Retinal pigment epithelial cell (primary cell): Measurements from ENCODE around the gene CDH15.

ENCODE experiments used
- DNase-seq: peaks from one replicate; pipeline ENCODE4 v3.0.0-alpha.2; 2010; ENCODE audit warnings: low read depth
- H3K4me3 ChIP-seq: 2 replicates; pipeline ENCODE4 v1.5.1; 2011; ENCODE audit warnings: mild to moderate bottlenecking, low read length, control low read depth, moderate library complexity
- CTCF ChIP-seq: conservative IDR thresholded peaks from 2 replicates; pipeline ENCODE4 v1.5.1; 2011; ENCODE audit warnings: low read depth, low read length, control low read depth, inconsistent platforms

Gene CDH15

GRCh38 chr16:89175280-89176146 is 4.0 kb downstream of the CDH15 start:
- H3K4me3 ChIP-seq = no peak overlapping the region
- TF ChIP-seq CTCF = no peak
- DNase-seq = no peak

GRCh38 chr16:89176147-89176690 is 4.7 kb downstream of the CDH15 start:
- DNase-seq = no peak
- no peak for TF ChIP-seq CTCF
- H3K4me3 ChIP-seq = no peak overlapping the region

- no peak for TF ChIP-seq CTCF
- H3K4me3 ChIP-seq = no peak overlapping the region
- DNase-seq = no peak
Observed at GRCh38 chr16:89176717-89177116, 5.2 kb downstream of the CDH15 start.

GRCh38 chr16:89177501-89177900 is 6.0 kb downstream of the CDH15 start:
- H3K4me3 ChIP-seq = no peak overlapping the region
- TF ChIP-seq CTCF = no peak
- DNase-seq = no peak

- DNase-seq = no peak
- no peak for TF ChIP-seq CTCF
- H3K4me3 ChIP-seq = no peak overlapping the region
Observed at GRCh38 chr16:89178453-89179147, 7.1 kb downstream of the CDH15 start.

- no peak overlapping the region for H3K4me3 ChIP-seq
- no peak for DNase-seq
- no peak for TF ChIP-seq CTCF
Observed at GRCh38 chr16:89179148-89179484, 7.6 kb downstream of the CDH15 start.
